Testis (tissue), 2 donors: ENCODE results near the gene ABCC4.

ENCODE experiments used
- CTCF ChIP-seq, 3 experiments: fragments of 450-650 bp in 2 of 3; fragments of 200-600 bp in 1 of 3; sonication (generic) in 1 of 3; IDR thresholded peaks; one replicate each; pipeline ENCODE4 v1.5.1; 2016 to 2019; ENCODE audit warnings: antibody characterized with exemption in 3 of 3, mild to moderate bottlenecking in 2 of 3, moderate library complexity in 1 of 3
- POLR2A ChIP-seq: fragments of 450-650 bp; IDR thresholded peaks from one replicate; pipeline ENCODE4 v1.6.1; 2017; ENCODE audit warnings: antibody characterized with exemption, mild to moderate bottlenecking, moderate library complexity

GRCh38 chr13:95033890-95034289 lies 267.4 kb downstream of the ABCC4 start:
- TF ChIP-seq POLR2A (no peak), CTCF (IDR thresholded peaks at IDR 0.05) (no peak)
